ENCODE data around the gene NSMCE1.

Gene NSMCE1

DNA sequence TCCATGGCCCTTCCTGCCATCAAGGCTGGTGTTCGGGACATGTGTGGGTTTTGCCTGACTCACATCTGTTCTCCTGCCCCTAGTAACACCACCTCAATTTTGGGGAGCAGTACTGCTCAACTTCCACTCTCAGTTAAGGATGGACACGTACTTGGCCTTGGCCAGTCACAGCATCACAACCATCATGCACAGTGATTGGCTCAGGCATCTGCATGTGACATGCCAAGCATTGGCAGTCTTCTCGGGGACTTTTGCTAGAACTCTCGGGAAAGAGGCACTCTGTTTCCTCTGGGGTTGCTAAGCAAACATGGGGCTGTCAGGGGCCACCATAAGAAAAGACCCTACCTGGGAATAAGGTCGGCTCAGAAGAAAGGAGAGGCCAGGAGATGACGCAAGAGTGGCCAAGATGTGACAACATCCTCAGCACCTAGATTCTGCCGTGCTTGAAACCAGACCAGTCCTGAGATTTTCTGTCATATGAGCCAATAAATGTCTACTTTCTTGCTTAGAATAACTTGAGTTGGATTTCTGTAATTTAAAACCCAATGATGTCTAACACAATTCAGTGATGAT lies 77.1 kb downstream of the NSMCE1 start:
- DNase-seq (ENCODE audit: low read depth) = no peak

DNA sequence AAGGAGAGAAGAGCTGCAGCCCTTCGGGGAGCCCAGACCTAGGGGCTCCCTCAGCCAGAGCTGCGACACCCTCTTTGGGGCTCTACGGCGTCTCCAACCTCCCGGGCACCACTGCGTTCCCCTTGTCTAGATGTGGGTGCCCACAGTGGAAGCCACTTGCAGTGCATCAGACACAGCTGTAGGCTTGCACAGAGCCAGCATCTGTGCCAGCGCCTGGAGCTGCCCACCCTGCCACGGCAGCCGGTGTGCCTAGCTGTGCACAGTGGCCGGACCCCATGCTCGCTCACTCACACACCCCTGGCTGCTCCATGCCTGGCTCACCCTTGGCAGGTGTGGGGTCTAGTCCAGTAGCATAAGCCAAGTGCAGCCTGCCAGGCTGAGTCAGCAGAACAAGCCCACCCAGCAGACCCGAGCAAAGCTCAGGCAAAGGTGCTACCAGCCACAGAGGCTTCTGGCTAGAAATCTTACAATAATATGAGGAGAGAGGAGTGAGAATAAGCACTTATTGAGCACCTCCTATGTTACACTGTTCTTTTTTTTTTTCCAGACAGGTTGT lies 78.2 kb downstream of the NSMCE1 start:
- DNase-seq (ENCODE audit: low read depth) = no peak

DNA sequence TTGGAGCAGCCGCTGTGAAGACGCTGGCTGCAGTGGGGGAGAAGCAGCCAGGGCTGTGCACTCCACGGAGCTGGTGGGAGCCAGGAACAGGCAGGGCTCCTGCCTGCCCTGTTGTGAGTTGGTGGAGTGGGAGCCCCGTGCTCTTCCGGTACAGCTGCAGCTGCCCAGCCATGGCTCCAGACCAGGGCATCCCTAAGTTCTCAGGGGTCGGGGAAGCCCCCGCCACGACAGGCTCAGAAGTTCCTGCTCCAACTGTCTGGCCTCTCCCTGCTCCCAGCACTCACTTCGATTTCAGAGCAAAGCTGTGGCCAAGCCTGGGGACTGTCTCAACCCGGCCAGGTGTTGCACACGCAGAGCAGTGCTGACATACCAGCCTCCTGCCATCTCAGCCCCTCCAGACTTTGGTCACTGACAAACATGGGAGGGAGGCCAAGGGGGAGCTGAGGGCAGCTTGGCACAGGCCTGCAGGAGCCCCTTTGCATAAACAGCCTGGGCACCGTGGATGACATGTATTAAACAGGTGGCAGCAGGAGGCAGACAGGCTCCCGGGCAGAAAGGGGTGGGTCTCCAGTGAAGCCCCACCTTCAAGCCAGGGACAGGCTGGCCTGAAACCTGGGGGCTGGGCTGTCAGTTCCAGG lies 79.1 kb downstream of the NSMCE1 start:
- no peak for DNase-seq (ENCODE audit: low read depth)

DNA sequence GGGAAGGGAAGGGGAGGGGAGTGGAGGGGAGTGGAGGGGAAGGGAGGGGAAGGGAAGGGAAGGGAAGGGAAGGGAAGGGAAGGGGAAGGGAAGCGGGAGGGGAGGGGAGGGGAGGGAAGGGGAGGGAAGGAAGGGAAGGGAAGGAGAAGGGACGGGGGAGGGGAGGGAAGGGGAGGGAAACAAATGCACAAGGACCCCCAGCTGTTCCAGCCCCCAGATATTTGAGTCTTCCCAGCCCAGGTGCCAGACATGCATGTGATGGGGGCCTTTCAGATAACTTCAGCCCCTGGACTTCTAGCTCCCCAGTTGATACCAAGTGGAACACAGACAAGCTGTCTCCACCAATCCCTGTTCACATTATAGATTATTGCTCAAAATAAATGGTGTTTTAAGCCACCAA lies 79.9 kb downstream of the NSMCE1 start:
- no peak for DNase-seq (ENCODE audit: low read depth)

- DNase-seq (ENCODE audit: low read depth) = no peak
These were observed 82.8 kb downstream of the NSMCE1 start for GRCh38 chr16:27185776-27186130.

DNA sequence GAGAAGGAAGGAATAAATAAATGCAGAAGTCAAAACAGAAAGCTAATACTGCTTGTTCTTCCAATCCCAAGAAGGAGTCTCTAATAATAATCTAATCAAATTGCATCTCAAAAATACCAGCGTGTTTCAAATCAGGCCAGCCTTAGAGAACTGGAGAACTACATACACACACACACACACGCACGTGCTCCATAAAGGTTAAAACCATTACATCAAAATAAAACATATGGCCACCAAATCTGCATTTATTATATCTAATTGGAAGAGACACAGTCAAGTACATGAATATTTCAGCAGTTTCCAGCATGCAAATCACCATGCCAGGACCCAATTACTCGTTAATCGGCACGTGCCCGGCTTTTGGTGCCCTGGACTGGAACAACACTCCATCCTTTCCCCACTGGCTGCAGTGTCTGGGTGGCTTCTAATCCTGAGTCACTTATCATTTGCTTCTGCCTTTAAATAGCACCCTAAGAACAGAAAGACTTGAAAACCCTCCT lies 85.6 kb downstream of the NSMCE1 start:
- DNase-seq (ENCODE audit: low read depth) = no peak

DNA sequence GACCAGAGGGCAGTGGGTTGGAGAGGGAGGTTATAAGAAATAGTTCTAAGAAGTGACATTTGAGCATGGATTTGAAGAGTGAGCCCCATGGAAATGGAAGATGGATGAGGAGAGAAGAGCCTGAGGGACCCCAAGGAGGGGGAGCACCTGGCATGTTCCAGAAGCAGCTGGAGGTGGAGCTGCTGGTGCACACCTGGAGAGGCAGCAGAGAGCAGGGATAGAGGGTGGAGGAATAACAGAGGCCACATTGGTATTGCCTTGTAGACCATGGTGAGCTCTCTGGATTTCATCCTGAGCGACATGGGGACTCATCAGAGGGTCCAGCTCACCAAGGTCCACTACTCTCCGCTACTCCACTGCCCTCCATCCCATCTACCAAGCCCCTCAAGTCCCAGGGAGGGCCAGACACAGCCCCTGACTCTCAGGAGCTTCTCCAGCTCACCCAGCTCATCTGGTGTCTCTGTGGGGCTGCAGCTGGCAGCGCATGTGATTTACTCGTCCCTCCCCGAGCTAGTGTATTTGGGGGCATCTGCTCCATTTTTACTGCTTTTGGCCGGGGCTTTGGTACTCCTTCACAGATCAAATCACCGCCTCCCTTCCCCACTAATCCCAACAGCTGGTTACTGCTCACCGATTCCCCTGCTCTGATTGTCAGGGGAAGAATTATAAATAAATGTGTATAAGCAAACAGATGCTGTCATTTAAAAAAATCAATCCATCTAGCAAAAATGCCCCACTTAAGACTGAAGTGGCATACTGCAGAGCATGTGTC lies 87.4 kb downstream of the NSMCE1 start:
- no peak for DNase-seq (ENCODE audit: low read depth)

- peak; percentile 53 for DNase-seq (ENCODE audit: low read depth)
These were observed 89.0 kb downstream of the NSMCE1 start for GRCh38 chr16:27179500-27180072.

DNA sequence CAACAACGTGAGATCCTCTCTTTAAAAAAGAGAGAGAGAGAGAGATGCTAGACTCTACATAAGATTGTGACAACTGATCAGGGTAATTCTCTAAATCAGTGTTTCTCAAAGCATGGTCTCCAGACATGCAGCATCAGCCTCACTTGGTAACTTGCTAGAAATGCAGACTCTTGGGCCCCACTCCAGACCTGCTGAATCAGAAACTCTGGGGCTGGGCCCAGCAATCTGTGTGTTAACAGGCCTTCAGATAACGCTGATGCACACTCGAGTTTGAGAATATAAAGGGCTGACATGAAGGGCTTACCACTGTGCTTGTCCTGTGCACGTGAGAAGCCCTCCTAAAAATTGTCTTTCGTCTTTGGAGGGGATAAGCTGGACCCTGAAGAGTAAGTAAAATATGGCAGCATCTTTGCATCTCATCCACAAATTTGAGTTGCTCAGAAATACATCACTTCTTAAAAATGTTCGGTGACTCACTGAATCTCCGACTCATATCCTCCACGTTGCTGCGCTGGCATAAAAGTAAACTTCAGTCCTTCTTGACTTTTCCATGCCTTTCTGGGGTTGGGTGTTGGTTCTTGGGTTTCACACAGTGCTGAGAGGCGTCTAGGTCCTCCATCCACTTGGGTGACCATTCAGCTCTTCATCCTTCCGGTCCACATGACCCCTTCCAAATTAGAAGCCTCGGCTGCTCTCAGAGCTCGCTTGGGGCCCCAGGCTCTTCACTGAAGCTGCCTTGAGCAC lies 91.4 kb downstream of the NSMCE1 start:
- peak; percentile 71 for DNase-seq (ENCODE audit: low read depth)

DNA sequence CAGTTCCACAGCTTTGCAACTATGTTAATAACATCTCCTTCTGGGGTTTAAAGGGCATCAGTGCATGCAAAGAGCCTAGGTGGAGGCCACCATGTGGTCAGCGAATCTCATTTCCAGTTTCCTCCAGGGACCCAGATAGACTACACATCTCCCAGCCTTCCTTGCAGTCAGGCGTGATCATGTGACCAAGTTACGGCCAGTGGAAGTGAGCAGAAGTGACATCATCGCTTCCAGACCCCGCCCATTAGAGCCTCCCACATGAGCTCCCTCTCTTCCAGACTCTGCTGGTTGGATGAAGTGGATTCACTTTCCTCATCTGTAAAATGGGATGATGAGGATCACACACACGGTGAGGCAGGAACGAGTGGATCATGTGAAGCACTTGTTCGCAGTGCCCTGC lies 92.7 kb downstream of the NSMCE1 start:
- no peak for DNase-seq (ENCODE audit: low read depth)
